ENCODE measurements around the gene CRYAA. TPM values are rescaled to one million over a fixed set of nuclear protein-coding genes. Genes with fewer than 3 reads are reported as not detected.
A peak's percentile ranks its signal among the peaks of the same experiment; 100 is the strongest.

The CRYAA gene
- total RNA-seq, 2 experiments from 2014 or later, result not detected

GRCh38 chr21:43193651-43194302 lies 25.0 kb downstream of the CRYAA start:
- TF ChIP-seq CTCF (conservative IDR thresholded peaks at IDR 0.05; ENCODE audit: low read length) (no peak), EZH2phosphoT487 (IDR thresholded peaks at IDR 0.05; ENCODE audit: borderline replicate concordance, low read depth, low read length) (no peak)
- peaks cover 18% of the 10 kb centered on the region for H3K4me1 ChIP-seq (ENCODE audit: insufficient read depth, low read length, poor library complexity, severe bottlenecking)
- ChIA-PET POLR2A (no interaction called here), CTCF (ENCODE audit: unreplicated experiment) (no interaction called here)
- intact Hi-C loops (cut with micrococcal nuclease; ENCODE audit: unreplicated experiment), result no loop called here
- H3K4me3 ChIP-seq (ENCODE audit: low read depth, low read length, poor library complexity, severe bottlenecking), result no peak overlapping the region
- no peak overlapping the region for H2AFZ ChIP-seq (ENCODE audit: low read length)
- H3K9me2 ChIP-seq (ENCODE audit: insufficient read depth, low read length), result no peaks in the 10 kb centered on the region
- H4K20me1 ChIP-seq (ENCODE audit: insufficient read depth, low read length), result no peaks in the 10 kb centered on the region
- no peak overlapping the region for H3K27ac ChIP-seq (ENCODE audit: low read depth, low read length, poor library complexity, severe bottlenecking)
- BruUV-seq (replicated peaks), result no TSS peak
- DNase-seq (ENCODE audit: low spot score), result peak; percentile 28
- no peaks in the 10 kb centered on the region for H3K79me2 ChIP-seq (ENCODE audit: insufficient read depth, low read depth, low read length)
- H3K9me3 ChIP-seq (ENCODE audit: low read length), result peaks cover 8% of the 10 kb centered on the region; the same call in 1 of the 2 replicates
- 0 out of 2 replicates have a peak overlapping the region, but pooled peaks have one; percentile 5 for H3K4me2 ChIP-seq (ENCODE audit: low read length)
- H3K36me3 ChIP-seq (ENCODE audit: insufficient read depth, low read length), result no peaks in the 10 kb centered on the region

GRCh38 chr21:43194303-43195120 lies 25.7 kb downstream of the CRYAA start:
- no peaks in the 10 kb centered on the region for H3K79me2 ChIP-seq (ENCODE audit: insufficient read depth, low read depth, low read length)
- ChIA-PET POLR2A (no interaction called here), CTCF (ENCODE audit: unreplicated experiment) (no interaction called here)
- no peak overlapping the region for H3K4me2 ChIP-seq (ENCODE audit: low read length)
- H3K27ac ChIP-seq (ENCODE audit: low read depth, low read length, poor library complexity, severe bottlenecking), result no peak overlapping the region
- no peak overlapping the region for H3K4me3 ChIP-seq (ENCODE audit: low read depth, low read length, poor library complexity, severe bottlenecking)
- H3K4me1 ChIP-seq (ENCODE audit: insufficient read depth, low read length, poor library complexity, severe bottlenecking), result peaks cover 12% of the 10 kb centered on the region
- intact Hi-C loops (cut with micrococcal nuclease; ENCODE audit: unreplicated experiment), result no loop called here
- no peaks in the 10 kb centered on the region for H4K20me1 ChIP-seq (ENCODE audit: insufficient read depth, low read length)
- H3K9me2 ChIP-seq (ENCODE audit: insufficient read depth, low read length), result no peaks in the 10 kb centered on the region
- no peaks in the 10 kb centered on the region for H3K36me3 ChIP-seq (ENCODE audit: insufficient read depth, low read length)
- no TSS peak for BruUV-seq (replicated peaks)
- peaks cover 15% of the 10 kb centered on the region for H3K9me3 ChIP-seq (ENCODE audit: low read length)
- H2AFZ ChIP-seq (ENCODE audit: low read length), result no peak overlapping the region
- no peak for DNase-seq (ENCODE audit: low spot score)
- TF ChIP-seq EZH2phosphoT487 (IDR thresholded peaks at IDR 0.05; ENCODE audit: borderline replicate concordance, low read depth, low read length) (no peak), CTCF (conservative IDR thresholded peaks at IDR 0.05; ENCODE audit: low read length) (no peak)

Data from OCI-LY7 (cell line).